Middle frontal gyrus (tissue), 1 donor: ENCODE measurements around the gene B3GNT2.
"Not testable (repeated sequence)": the region's sequence is repeated elsewhere in the genome, so short reads cannot be mapped to it uniquely, and the experiment has no call there.

ENCODE experiments used
- DNase-seq: peaks from one replicate; pipeline ENCODE4 v3.0.0-alpha.2; 2015; ENCODE audit warnings: low spot score; ENCODE audit errors: extremely low spot score

Gene B3GNT2

GRCh38 chr2:62185475-62186155 lies 10.3 kb upstream of the B3GNT2 start:
- DNase-seq = no peak

DNA sequence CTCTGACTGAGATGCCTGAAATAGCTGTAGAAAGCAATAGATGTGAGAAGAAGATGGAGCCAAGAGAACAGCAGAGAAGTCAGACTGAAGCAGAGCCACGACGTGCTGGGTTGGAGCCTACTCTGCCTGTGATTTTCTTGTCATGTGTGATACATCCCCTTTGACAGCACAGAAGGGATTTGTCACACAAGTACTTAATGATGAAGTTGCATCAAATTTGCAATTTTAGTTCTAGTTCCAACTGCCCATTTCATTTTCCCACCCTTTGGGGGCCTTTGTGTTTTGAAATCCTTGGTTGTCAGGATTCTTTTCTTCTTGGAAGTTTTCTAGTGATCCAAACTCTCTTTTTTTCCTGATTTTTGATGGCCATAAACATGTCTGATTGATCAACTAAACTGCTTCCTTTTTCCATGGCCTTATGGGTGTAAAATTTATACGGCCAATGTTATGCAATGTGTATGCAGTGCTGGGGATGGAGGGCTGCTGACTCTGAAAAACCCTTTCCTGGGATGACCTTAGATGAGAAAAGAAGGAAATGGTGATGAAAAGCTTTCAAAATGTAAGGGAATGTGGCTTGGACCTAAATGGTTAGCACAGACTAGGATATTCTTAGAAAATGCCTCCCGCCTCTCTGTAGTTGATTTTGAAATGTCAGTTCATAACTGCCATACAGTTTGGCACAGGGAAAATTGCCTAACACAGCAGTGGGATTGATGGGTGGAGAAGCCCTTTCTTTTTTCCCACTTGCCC lies 9.6 kb upstream of the B3GNT2 start:
- no peak for DNase-seq

GRCh38 chr2:62187246-62187645 lies 8.7 kb upstream of the B3GNT2 start:
- DNase-seq = no peak

- no peak for DNase-seq
These were observed 7.5 kb upstream of the B3GNT2 start for GRCh38 chr2:62188416-62188815.

GRCh38 chr2:62189196-62189595 lies 6.7 kb upstream of the B3GNT2 start:
- DNase-seq = no peak

DNA sequence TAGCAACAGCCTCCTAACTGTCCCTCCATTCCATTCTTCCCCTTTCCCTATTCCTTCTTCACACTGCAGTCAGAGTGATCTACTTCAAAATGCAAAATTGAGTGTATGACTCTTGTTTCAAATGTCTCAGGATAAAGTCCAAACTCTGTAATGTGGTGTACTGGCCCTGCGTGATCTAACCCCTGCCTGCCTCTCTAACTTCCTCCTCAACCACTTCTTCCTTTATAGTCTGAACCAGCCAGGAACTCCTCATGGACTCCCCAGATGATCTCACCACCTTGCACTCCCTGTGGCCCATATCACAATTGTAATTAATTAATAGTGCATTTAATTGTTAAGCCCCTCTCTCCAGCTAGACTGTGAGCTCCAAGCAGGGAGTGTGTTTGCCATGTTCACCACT lies 3.1 kb upstream of the B3GNT2 start:
- no peak for DNase-seq

- DNase-seq = no peak
These were observed 1.1 kb upstream of the B3GNT2 start for GRCh38 chr2:62194558-62195420.

- no peak for DNase-seq
These were observed 475 bp downstream of the B3GNT2 start for GRCh38 chr2:62196278-62196901.

DNA sequence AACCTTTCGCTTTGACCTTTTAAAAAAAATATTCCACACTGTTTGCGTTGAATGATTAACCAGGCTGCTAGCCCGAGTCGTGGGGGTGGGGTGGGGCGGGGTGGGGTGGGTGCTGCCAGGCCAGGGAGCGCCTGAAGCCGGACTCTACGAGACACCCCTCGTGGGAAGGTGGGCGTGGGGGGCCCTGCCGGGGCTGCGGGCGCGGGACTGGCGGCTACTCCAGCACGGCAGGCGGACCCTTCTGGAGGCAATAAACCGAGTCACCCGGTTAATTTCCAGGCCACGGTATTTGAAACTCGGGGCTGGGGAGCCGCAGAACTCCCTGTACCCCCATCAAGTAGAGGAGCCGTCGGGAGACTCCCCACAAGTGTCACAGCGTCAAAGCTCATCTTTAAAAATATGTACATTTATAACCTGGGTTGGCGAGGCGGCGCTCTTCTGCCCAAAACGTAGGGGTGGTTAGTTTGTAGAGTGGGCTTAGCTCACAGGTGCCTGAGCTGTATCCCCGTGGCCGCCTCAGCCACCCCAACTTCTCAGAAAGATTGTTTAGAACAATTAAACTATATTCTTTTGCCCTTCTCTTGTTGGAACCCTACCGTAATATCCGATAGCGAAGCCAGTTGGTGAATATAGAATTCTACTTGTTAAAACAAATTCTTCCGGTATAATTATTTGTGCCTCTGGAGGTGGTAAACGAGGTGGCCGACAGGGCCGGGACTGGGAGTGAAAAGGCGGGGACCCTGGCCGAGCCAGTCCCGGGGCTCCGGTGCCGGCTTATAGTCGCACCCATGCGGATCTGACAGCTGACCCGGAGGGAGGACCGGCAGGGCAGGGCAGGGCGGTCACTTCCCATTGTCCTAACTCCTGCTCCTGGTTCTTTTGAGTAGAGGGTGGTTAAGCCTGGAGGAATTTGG lies 1.4 kb downstream of the B3GNT2 start:
- DNase-seq = no peak

- no peak for DNase-seq
These were observed 2.2 kb downstream of the B3GNT2 start for GRCh38 chr2:62197925-62198633.

DNA sequence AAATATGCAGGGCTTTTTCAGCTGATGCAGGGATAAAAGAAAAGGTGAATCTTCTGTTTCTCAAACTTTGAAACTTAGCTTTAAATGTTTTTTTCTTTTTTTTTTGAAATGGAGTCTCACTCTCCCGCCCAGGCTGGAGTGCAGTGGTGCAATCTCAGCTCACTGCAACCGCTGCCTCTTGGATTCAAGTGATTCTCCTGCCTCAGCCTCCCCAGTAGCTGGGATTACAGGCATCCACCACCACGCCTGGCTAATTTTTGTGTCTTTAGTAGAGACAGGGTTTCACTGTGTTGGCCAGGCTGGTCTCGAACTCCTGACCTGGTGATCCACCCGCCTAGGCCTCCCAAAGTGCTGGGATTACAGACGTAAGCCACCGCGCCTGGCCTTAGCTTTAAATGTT lies 2.9 kb downstream of the B3GNT2 start:
- not testable (repeated sequence) for DNase-seq

DNA sequence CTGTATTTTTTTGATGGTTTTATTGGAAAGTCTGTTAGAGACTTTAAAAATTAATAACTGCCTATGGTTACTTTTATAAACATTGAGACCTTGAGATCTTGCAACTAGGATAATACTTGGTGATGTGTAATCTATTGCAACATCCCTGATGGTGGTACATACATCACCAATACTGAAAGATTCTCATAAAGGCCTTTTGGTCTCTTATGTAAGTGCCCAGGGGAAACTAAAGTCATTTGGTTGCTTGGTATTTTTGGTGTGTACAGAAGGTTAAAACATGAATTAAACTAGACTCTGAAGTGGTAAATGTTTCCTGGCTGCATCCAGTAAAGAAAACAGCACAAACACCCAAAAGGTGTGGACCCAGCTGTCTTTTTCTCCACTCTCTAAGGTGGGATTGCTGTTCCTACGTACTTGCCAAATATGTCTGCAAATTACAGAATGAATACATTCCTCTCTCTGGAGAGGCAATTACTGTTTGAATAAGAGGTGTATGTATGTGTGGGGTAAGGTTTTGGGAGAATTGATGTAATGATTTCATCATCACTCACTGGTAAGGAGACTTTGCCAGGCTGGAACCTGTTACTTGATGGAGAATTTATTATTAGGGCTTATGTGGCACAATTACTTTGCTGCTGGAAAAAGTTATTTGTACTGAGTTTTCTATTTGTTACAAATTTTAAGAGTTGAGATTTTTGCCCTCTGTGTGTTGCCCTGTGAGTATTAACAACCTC lies 3.6 kb downstream of the B3GNT2 start:
- DNase-seq = no peak

GRCh38 chr2:62200291-62200841 lies 4.5 kb downstream of the B3GNT2 start:
- DNase-seq = no peak

DNA sequence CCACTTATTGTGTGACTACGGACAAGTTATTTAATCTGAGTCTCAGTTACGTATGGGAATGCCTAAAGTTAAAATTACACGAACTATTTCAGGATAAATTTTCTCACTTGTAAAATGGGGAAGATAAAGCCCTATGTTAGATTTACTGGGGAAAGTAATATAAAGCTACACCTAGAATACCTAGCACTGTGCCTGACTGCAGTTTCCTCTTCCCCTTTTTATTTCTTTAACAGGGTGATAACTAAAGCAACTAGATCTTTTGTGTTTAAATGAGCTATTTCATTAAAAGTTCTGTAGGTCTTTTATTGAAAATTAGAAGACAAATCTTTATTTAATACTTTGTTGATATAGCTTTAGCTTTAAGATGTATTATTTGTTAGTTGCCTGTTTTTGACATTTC lies 5.0 kb downstream of the B3GNT2 start:
- no peak for DNase-seq

DNA sequence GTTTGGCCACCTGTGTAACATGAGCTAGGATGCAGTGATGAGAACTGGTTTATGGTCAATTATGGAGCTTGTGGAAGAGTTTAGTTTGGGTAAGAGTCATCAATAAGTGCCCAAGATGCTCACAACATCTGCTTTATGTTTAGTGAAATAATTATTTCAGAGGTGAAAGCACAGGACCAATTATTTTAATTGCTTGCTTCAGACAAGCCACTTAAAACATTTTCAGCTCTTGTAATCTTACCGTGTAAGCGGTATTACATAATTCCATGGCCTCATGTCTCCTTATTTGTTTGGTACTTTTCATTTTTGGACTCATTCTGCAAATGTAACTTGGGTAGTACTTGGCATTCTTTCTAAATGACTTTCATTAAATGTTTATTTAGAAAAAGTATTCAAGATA lies 5.4 kb downstream of the B3GNT2 start:
- DNase-seq = no peak

DNA sequence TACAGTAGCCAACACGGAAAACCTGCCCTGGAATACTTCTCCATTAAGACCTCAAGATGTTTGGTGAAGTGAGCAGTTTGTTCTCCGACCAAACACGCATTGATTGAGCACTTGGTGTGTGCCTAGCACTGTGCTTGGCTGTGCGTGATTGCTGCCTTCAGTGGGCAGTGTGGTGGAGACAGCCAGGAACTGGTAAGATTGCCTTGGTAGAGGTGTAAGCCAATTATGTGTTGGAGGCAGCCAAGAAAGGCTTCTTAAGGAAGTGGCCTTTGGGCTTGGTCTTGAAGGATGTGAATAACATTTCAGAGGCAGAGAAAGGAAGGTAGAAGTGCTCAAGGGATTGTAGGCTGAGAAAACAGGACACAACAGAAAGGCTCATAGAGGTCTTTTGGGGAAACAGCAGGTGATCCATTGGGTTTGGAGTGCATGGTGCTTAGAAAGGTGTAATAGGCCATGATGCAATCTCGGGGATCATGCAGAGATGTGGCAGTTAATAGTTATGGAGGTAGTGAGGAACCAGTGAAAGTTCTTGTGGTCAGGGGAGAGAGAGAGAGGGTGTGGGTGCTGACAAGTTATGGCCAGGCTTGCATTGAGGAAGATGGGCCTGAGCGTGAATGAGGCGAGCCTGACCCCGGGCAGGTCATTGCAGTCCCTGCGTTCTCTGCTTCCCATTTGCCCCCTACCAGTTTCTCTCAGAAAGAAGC lies 6.3 kb downstream of the B3GNT2 start:
- no peak for DNase-seq

- no peak for DNase-seq
These were observed 6.8 kb downstream of the B3GNT2 start for GRCh38 chr2:62202729-62203128.

DNA sequence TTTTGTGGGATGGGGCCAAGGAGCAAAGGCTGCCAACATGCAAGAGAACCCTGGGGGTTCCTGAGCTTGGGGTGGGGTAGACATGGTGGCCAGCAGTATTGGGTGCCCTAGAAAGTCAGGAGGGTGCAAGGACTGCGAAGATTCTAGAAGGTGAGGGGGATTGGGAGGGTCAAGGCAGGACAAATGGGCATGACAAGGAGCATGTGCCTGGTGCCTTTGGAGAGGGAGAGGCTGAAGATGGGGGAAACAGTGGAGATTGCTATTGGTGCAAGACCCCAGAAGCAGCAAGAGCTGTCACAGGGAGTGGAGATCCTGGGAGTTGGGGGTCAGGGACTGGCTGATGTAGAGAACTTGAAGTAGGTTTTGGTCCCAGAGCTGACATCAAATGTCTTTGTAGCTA lies 7.5 kb downstream of the B3GNT2 start:
- no peak for DNase-seq
